H1 (cell line): ENCODE data around the gene ST3GAL3. TPM values are rescaled to one million over a fixed set of nuclear protein-coding genes. Genes with fewer than 3 reads are reported as not detected.

Experiments
- ASH2L ChIP-seq: fragments of 200-600, 300-600 bp; sonication (generic); IDR thresholded peaks from one replicate; pipeline ENCODE4 v1.7.1; 2017; ENCODE audit warnings: low read length
- CTBP2 ChIP-seq: IDR thresholded peaks from 2 replicates; pipeline ENCODE4 v1.7.0; 2011; ENCODE audit warnings: borderline replicate concordance, mild to moderate bottlenecking, moderate library complexity, mixed read lengths, low read length; ENCODE audit not compliant: insufficient read depth, insufficient read length
- FOSL1 ChIP-seq: IDR thresholded peaks from 2 replicates; pipeline ENCODE4 v1.6.1; 2011; ENCODE audit warnings: mild to moderate bottlenecking, low read depth, low read length, moderate library complexity; ENCODE audit not compliant: insufficient read depth
- GABPA ChIP-seq: IDR thresholded peaks from 2 replicates; pipeline ENCODE4 v1.6.1; 2011; ENCODE audit warnings: mild to moderate bottlenecking, low read length, moderate library complexity, borderline replicate concordance; ENCODE audit not compliant: insufficient read depth
- KDM4A ChIP-seq: IDR thresholded peaks from one replicate; pipeline ENCODE4 v1.7.1; 2012; ENCODE audit warnings: low read depth, mild to moderate bottlenecking, moderate library complexity, low read length, inconsistent platforms; ENCODE audit not compliant: severe bottlenecking
- KDM5A ChIP-seq: fragments of 200-600 bp; IDR thresholded peaks from 2 replicates; pipeline ENCODE4 v1.7.1; 2012; ENCODE audit warnings: mild to moderate bottlenecking, low read length, inconsistent platforms, mixed read lengths
- POLR2A ChIP-seq, 2 experiments: IDR thresholded peaks; 1 replicate in 1 of 2; 2 replicates in 1 of 2; pipeline ENCODE4 v1.6.1; 2011; ENCODE audit warnings: low read depth in 2 of 2, low read length in 2 of 2, mild to moderate bottlenecking in 2 of 2; ENCODE audit errors: control extremely low read depth in 1 of 2
- RFX5 ChIP-seq: IDR thresholded peaks from 2 replicates; pipeline ENCODE4 v1.6.1; 2011; ENCODE audit warnings: low read depth, low read length, improper control_type of control experiment, borderline replicate concordance
- SUZ12 ChIP-seq: fragments of 200-600 bp; sonication (generic); IDR thresholded peaks from 2 replicates; pipeline ENCODE4 v1.6.1; 2012; ENCODE audit warnings: mild to moderate bottlenecking, inconsistent platforms, low read length, moderate library complexity, mixed read lengths
- TAF1 ChIP-seq: IDR thresholded peaks from 2 replicates; pipeline ENCODE4 v1.6.1; 2011; ENCODE audit warnings: mild to moderate bottlenecking, low read depth, low read length
- TBP ChIP-seq: IDR thresholded peaks from 2 replicates; pipeline ENCODE4 v1.6.1; 2011; ENCODE audit warnings: low read depth, low read length, improper control_type of control experiment
- polyA plus RNA-seq, 7 experiments: library from polyadenylated mRNA; depleted of rRNA in 3 of 7; stranded (reverse) in 5 of 7; unstranded in 2 of 7; fragments of >200 nt in 5 of 7; fragments of 200-250 nt in 2 of 7; gene quantifications; 1 replicate in 5 of 7; 2 replicates in 1 of 7; 4 replicates in 1 of 7; pipeline versions ENCODE4 v1.2.1 to v1.2.3, GENCODE V29; 2011 to 2013; ENCODE audit warnings: missing spikeins in 2 of 7, mixed read lengths in 2 of 7
- total RNA-seq: library from RNA; stranded (reverse); fragmentation: NEBNext Ultra II Directional; extraction: Animal tissue kit (Norgen Biotek cat#: 25700); gene quantifications from 2 replicates; pipeline ENCODE4 v1.2.1, GENCODE V29; 2021

The ST3GAL3 gene
- total and polyA plus RNA-seq, 2 of the 8 experiments (the other 6 are each of a cell fraction or from before 2014, with no cell fraction given) = 6.8 to 7.0 TPM

DNA sequence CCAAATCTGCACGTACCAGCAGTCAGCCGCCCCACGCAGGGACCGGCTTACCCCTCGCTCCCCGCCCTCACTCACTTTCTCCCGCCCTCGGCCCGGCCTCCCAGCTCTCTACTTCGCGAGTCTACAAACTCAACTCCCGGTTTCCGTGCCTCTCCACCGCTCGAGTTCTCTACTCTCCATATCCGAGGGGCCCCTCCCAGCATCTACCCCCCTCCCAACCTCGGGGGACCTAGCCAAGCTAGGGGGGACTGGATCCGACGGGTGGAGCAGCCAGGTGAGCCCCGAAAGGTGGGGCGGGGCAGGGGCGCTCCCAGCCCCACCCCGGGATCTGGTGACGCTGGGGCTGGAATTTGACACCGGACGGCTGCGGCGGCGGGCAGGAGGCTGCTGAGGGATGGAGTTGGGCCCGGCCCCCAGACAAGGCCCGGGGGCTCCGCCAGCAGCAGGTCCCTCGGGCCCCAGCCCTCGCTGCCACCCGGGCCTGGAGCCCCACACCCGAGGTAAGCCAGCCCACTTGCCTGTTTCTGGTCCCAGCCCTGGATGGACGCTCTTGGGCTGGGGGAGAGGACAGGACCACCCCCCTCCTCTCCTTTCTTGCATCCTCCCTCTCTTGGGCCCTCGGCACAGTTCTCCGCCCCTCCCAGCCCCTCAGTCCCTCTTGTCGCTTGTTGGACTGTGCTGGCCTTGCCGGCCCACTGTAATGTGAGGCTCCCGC, 226.2 kb downstream of the ST3GAL3 start, which contains the start of gene ARTN (continued):
- no peak for TF ChIP-seq KDM5A
- TF ChIP-seq TBP = peak; percentile 36; the same call in 1 of the 2 replicates
- TF ChIP-seq ASH2L = peak; percentile 41
- peak; percentile 47 for TF ChIP-seq CTBP2
- peak; percentile 58 for TF ChIP-seq KDM4A
- 0 out of 2 replicates have a peak, but pooled peaks have one; percentile 11 for TF ChIP-seq TAF1
- TF ChIP-seq SUZ12 = no peak
- peak in 1 of 2 experiments; percentile 33; a peak in 1 of 3 replicates for TF ChIP-seq POLR2A (IDR thresholded peaks at IDR 0.05; ENCODE audit: control extremely low read depth in 1 of 2, low read depth in 2 of 2, low read length in 2 of 2)
- TF ChIP-seq RFX5 = no peak
- no peak for TF ChIP-seq GABPA
- TF ChIP-seq FOSL1 = no peak
